ENCODE results near the gene TBC1D16. TPM values are rescaled to one million over a fixed set of nuclear protein-coding genes. Genes with fewer than 3 reads are reported as not detected.

Gene TBC1D16
- total and polyA plus RNA-seq, 10 of the 15 experiments (the other 5 are each of a cell fraction or from before 2014, with no cell fraction given), result 0.01 to 0.13 (median 0.06) TPM; not detected in 3

DNA sequence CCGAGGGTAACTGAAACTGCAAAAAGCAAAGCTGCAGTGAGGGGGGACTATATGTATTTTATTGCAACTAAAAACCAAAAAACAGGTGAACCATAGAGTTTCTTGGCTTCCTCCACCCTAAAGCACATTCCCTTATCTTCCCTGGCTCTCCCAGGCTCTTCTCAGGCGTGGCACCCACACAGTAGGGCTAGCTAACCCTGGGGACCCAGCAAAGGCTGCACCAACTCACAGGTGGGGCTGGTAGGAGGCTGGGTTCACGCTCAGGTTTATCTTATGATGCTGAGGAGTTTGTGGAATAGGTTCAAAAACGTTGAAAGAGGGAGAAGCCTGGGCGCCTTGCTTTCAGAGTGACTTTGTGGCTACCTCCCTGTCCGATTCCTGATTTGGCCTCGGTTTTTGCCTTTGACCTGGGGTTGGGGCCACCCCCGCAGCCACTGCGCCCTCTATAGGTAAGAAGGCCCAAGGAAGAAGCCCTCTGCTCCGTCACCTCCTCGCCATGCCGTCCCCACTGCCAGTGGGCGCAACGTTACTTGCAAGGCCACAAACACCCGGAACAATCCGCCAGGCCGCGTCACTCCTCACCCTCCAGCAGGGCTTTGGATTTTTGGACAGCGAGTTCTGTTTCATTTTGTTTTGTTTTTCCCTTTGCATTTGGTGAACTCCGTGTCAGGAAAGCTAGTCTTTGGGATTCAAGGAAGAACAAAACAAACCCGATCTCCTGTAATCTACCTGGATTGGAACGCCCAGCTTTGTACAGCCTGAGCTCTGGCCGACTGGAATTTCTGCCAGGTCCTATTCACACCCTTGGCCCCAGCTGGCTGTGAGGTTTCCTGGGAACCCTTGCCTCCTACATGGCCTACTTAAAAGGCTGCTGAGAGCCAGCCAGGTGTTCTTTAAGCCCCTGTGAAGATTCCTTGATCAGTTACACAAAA lies 60.8 kb downstream of the TBC1D16 start:
- Histone ChIP-seq H3K27ac (ENCODE audit: control insufficient read depth, insufficient read depth) (no peak overlapping the region), H3K4me3 (no peak overlapping the region), H3K9ac (ENCODE audit: control insufficient read depth, insufficient read depth, low read length) (no peak overlapping the region), H4K20me1 (ENCODE audit: control insufficient read depth, insufficient read depth) (no peaks in the 10 kb centered on the region), H3K79me2 (ENCODE audit: control insufficient read depth, insufficient read depth, low read length) (no peaks in the 10 kb centered on the region), H3K36me3 (ENCODE audit: control insufficient read depth in 2 of 2, insufficient read depth in 2 of 2, low read length in 1 of 2) (no peaks in the 10 kb centered on the region), H3K4me1 (ENCODE audit: control insufficient read depth, insufficient read depth, low read length) (no peaks in the 10 kb centered on the region), H3K4me2 (ENCODE audit: control insufficient read depth, insufficient read depth) (no peak overlapping the region), H3K27me3 (replicated peaks in 1 of 2; ENCODE audit: control insufficient read depth in 2 of 2, insufficient read depth in 2 of 2, low read length in 1 of 2) (peaks cover 5 to 8% of the 10 kb centered on the region in 2 experiments; a peak in 3 of 4 replicates), H2AFZ (ENCODE audit: control insufficient read depth, low read depth, low read length) (no peak overlapping the region), H3K9me3 (replicated peaks; ENCODE audit: control insufficient read depth, insufficient read depth, low read length) (no peaks in the 10 kb centered on the region)
- TF ChIP-seq SMAD5 (IDR thresholded peaks at IDR 0.05; ENCODE audit: low read depth) (no peak), RAD21 (IDR thresholded peaks at IDR 0.05; ENCODE audit: insufficient read depth, low read depth, low read length) (peak; percentile 31; the same call in 1 of the 2 replicates)
- TF ChIP-seq, protein P1, sequence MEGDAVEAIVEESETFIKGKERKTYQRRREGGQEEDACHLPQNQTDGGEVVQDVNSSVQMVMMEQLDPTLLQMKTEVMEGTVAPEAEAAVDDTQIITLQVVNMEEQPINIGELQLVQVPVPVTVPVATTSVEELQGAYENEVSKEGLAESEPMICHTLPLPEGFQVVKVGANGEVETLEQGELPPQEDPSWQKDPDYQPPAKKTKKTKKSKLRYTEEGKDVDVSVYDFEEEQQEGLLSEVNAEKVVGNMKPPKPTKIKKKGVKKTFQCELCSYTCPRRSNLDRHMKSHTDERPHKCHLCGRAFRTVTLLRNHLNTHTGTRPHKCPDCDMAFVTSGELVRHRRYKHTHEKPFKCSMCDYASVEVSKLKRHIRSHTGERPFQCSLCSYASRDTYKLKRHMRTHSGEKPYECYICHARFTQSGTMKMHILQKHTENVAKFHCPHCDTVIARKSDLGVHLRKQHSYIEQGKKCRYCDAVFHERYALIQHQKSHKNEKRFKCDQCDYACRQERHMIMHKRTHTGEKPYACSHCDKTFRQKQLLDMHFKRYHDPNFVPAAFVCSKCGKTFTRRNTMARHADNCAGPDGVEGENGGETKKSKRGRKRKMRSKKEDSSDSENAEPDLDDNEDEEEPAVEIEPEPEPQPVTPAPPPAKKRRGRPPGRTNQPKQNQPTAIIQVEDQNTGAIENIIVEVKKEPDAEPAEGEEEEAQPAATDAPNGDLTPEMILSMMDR (IDR thresholded peaks at IDR 0.05 in 2 of 3, conservative IDR thresholded peaks at IDR 0.05 in 1 of 3; ENCODE audit: control insufficient read depth in 2 of 3, extremely low read depth in 1 of 3, insufficient read depth in 1 of 3, low read depth in 3 of 3, low read length in 3 of 3), result peak; percentile 40 to 58 (median 49)
- ChIA-PET SMC1A (ENCODE audit: uncharacterized antibody, unreplicated experiment) (no interaction called here), POLR2A (no interaction called here), RAD21 (ENCODE audit: unreplicated experiment) (interaction anchor here (1.6 kb wide), 1 partner anchor 178 kb away, joined by 3 read pairs; the partner anchor contains the start of gene CBX8), CTCF (interaction anchor here (0.7 to 2.0 kb wide), 12 partner anchors 9 to 230 kb away, joined by 3 to 8 read pairs (median 3); no protein-coding TSS in a partner anchor)
- intact Hi-C loops (cut with micrococcal nuclease; ENCODE audit: unreplicated experiment), result loop anchor here (2.0 to 10.0 kb wide), 2 partner anchors 130 to 228 kb away; no protein-coding TSS in a partner anchor
- ATAC-seq (peak; percentile 56), FAIRE-seq (no peak), DNase-seq (ENCODE audit: low read depth, low spot score) (no peak)
- in situ Hi-C loops (cut with MboI), result loop anchor here (5.0 kb wide), 1 partner anchor 188 kb away; no protein-coding TSS in a partner anchor
- WGBS (ENCODE audit: insufficient coverage, insufficient replicate concordance, low lambda C conversion rate, missing lambda C conversion rate), result 29% methylated on average over 23 of the region's 23 CpGs
- BruUV-seq (replicated peaks), result no TSS peak

Measured in GM12878 (cell line).